OCI-LY3 (cell line): ENCODE measurements around the gene UCN3.

Source experiments
- H2AFZ ChIP-seq: fragments of 200-600, 300-600 bp; shearing (Covaris generic); 2 replicates; pipeline ENCODE4 v1.6.0; 2014; ENCODE audit warnings: antibody characterized with exemption, low read depth, low read length
- H3K27ac ChIP-seq: fragments of 200-600, 300-600 bp; sonication (generic); 2 replicates; pipeline ENCODE4 v1.5.1; 2014; ENCODE audit warnings: mild to moderate bottlenecking, low read length, moderate library complexity, mixed read lengths
- H3K27me3 ChIP-seq: fragments of 200-600, 300-600 bp; sonication (generic); 2 replicates; pipeline ENCODE4 v1.6.1; 2014; ENCODE audit warnings: low read depth, low read length, mixed read lengths
- H3K36me3 ChIP-seq: fragments of 200-600, 300-600 bp; sonication (generic); replicated peaks from 2 replicates; pipeline ENCODE3; 2014; ENCODE audit warnings: low read depth, low read length, mixed read lengths
- H3K4me1 ChIP-seq: fragments of 300-600, 200-600 bp; sonication (generic); 2 replicates; pipeline ENCODE4 v1.6.1; 2014; ENCODE audit warnings: low read length, mixed read lengths
- H3K4me2 ChIP-seq: fragments of 200-600, 300-600 bp; sonication (generic); 2 replicates; pipeline ENCODE4 v1.6.1; 2014; ENCODE audit warnings: low read length, mixed read lengths
- H3K4me3 ChIP-seq: fragments of 300-600, 200-600 bp; sonication (generic); 2 replicates; pipeline ENCODE4 v1.5.1; 2014; ENCODE audit warnings: antibody characterized with exemption, mild to moderate bottlenecking, low read length, moderate library complexity
- H3K79me2 ChIP-seq: fragments of 300-600, 200-600 bp; shearing (Covaris generic); 2 replicates; pipeline ENCODE4 v1.6.1; 2014; ENCODE audit warnings: mild to moderate bottlenecking, low read length, mixed read lengths
- H3K9ac ChIP-seq: fragments of 300-600, 200-600 bp; shearing (Covaris generic); 2 replicates; pipeline ENCODE4 v1.6.0; 2014; ENCODE audit warnings: mild to moderate bottlenecking, low read length, moderate library complexity
- H3K9me3 ChIP-seq: fragments of 200-600, 300-600 bp; shearing (Covaris generic); 2 replicates; pipeline ENCODE4 v1.6.1; 2014; ENCODE audit warnings: low read length, mixed read lengths; ENCODE audit not compliant: insufficient read depth
- H4K20me1 ChIP-seq: fragments of 200-600, 300-600 bp; sonication (generic); 2 replicates; pipeline ENCODE4 v1.6.1; 2016; ENCODE audit warnings: low read length, mixed read lengths; ENCODE audit not compliant: insufficient read depth
- CTCF ChIP-seq: fragments of 200-600, 300-600 bp; sonication (generic); IDR thresholded peaks from 2 replicates; pipeline ENCODE4 v1.5.1; 2014; ENCODE audit warnings: antibody characterized with exemption, low read length, low read depth
- EZH2phosphoT487 ChIP-seq: fragments of 200-600 bp; shearing (Covaris generic); IDR thresholded peaks from 2 replicates; pipeline ENCODE4 v1.6.1; 2018; ENCODE audit warnings: antibody characterized with exemption, mixed run types, low read depth

UCN3 gene

GRCh38 chr10:5391790-5392189, 27.0 kb downstream of the UCN3 start:
- Histone ChIP-seq H3K9me3 (peaks cover 19% of the 10 kb centered on the region; the same call in 1 of the 2 replicates), H3K27me3 (no peaks in the 10 kb centered on the region), H3K9ac (no peak overlapping the region), H4K20me1 (no peaks in the 10 kb centered on the region), H3K36me3 (no peaks in the 10 kb centered on the region), H3K79me2 (no peaks in the 10 kb centered on the region), H3K4me2 (no peak overlapping the region), H3K27ac (no peak overlapping the region), H3K4me1 (no peaks in the 10 kb centered on the region), H2AFZ (no peak overlapping the region), H3K4me3 (no peak overlapping the region)
- TF ChIP-seq EZH2phosphoT487 (no peak), CTCF (no peak)

GRCh38 chr10:5393529-5393928, 28.8 kb downstream of the UCN3 start:
- Histone ChIP-seq H4K20me1 (no peaks in the 10 kb centered on the region), H3K4me2 (no peak overlapping the region)

GRCh38 chr10:5395168-5395567, 30.4 kb downstream of the UCN3 start:
- peaks cover 11% of the 10 kb centered on the region; the same call in 1 of the 2 replicates for H3K9me3 ChIP-seq
- no peak overlapping the region for H3K4me2 ChIP-seq
- no peaks in the 10 kb centered on the region for H3K79me2 ChIP-seq
- H3K27me3 ChIP-seq, result no peaks in the 10 kb centered on the region
- no peak overlapping the region for H3K27ac ChIP-seq
- H3K4me1 ChIP-seq, result no peaks in the 10 kb centered on the region
- H3K36me3 ChIP-seq, result no peaks in the 10 kb centered on the region
- H3K4me3 ChIP-seq, result no peak overlapping the region
- no peaks in the 10 kb centered on the region for H4K20me1 ChIP-seq
- H3K9ac ChIP-seq, result no peak overlapping the region
- no peak overlapping the region for H2AFZ ChIP-seq
- no peak for TF ChIP-seq EZH2phosphoT487
- TF ChIP-seq CTCF, result no peak

More at GRCh38 chr10:5393529-5393928, 28.8 kb downstream of the UCN3 start:
- H3K27me3 ChIP-seq, result no peaks in the 10 kb centered on the region
- no peak overlapping the region for H3K27ac ChIP-seq
- H3K9ac ChIP-seq, result no peak overlapping the region
- no peak overlapping the region for H3K4me3 ChIP-seq
- no peaks in the 10 kb centered on the region for H3K36me3 ChIP-seq
- H3K79me2 ChIP-seq, result no peaks in the 10 kb centered on the region
- no peaks in the 10 kb centered on the region for H3K4me1 ChIP-seq
- TF ChIP-seq CTCF, result no peak
- no peak for TF ChIP-seq EZH2phosphoT487
- H3K9me3 ChIP-seq, result peaks cover 19% of the 10 kb centered on the region; the same call in 1 of the 2 replicates
- no peak overlapping the region for H2AFZ ChIP-seq

- 0 out of 2 replicates have a peak, but pooled peaks cover 2% of the 10 kb centered on the region for H3K9me3 ChIP-seq
- H3K27ac ChIP-seq, result no peak overlapping the region
- no peaks in the 10 kb centered on the region for H3K36me3 ChIP-seq
- H3K4me1 ChIP-seq, result no peaks in the 10 kb centered on the region
- no peak overlapping the region for H2AFZ ChIP-seq
- no peak overlapping the region for H3K4me2 ChIP-seq
- no peaks in the 10 kb centered on the region for H4K20me1 ChIP-seq
- no peak overlapping the region for H3K9ac ChIP-seq
- H3K27me3 ChIP-seq, result no peaks in the 10 kb centered on the region
- no peaks in the 10 kb centered on the region for H3K79me2 ChIP-seq
- TF ChIP-seq EZH2phosphoT487 (no peak), CTCF (no peak)
- no peak overlapping the region for H3K4me3 ChIP-seq
These were observed 32.0 kb downstream of the UCN3 start for GRCh38 chr10:5396556-5397300.
